ENCODE measurements around the gene UBL3.

- TF ChIP-seq MYC (IDR thresholded peaks at IDR 0.05; ENCODE audit: low read depth, low read length): no peak
- TF ChIP-seq POLR2A (IDR thresholded peaks at IDR 0.05; ENCODE audit: extremely low read depth, insufficient read length): no peak
- no peak for TF ChIP-seq CTCF (IDR thresholded peaks at IDR 0.05; ENCODE audit: low read depth, low read length)
Observed at GRCh38 chr13:29835280-29836061, 14.9 kb downstream of the UBL3 start.
